ENCODE measurements around the gene PARD6B. TPM values are rescaled to one million over a fixed set of nuclear protein-coding genes. Genes with fewer than 3 reads are reported as not detected.
"Not testable (repeated sequence)": the region's sequence is repeated elsewhere in the genome, so short reads cannot be mapped to it uniquely, and the experiment has no call there.

The PARD6B gene
- total RNA-seq, 1 donor from 2014 or later = 4.7 TPM

DNA sequence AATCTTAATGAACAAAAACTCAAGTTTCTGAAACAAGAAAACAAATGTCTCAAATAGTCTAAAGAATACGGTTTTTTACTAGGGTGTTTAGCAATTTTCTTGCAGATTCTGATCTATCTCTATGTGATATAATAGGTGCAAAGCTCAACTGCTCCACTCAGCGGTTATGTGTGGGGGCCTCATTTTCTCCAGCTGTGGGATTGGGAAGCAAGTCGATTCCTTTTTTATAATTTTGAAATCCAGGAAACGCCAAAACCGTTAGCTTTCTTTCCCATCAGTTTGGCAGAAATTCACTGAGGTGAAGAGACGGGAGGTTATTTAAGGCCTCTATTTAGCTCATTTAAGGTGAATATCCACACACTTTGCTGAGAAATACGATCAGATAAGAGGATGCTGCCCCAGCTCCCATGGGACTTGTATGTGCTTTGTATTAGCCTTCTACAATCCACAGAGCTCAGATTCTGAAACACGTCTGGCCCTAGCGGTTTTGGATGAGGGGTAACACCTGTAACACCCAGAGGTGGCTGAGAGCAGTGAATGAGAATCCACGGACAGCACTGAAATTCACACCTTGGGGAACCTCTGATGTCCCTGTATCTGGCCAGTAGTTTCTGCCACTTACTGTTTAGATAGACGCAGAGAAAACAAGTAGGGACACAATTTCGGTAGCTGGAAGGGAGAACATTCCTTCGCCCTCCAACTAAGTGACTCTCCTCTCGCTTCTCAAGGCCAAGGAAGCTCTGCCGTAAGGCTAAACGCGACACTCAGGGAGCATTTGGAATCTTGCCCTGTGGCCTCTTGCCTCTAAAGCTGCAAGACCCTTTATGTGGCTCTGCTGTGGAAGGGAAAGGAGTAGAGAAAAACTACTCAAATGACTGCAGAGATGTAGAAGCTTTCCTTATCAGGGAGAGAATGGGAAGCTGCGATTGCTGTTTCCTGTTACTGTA lies 56.9 kb downstream of the PARD6B start:
- Mint-ChIP-seq H3K27me3 (ENCODE audit: low read depth) (no peaks in the 10 kb centered on the region), H3K4me1 (ENCODE audit: low read depth) (peaks cover 6% of the 10 kb centered on the region), H3K4me3 (ENCODE audit: low read depth) (no peak overlapping the region), H3K27ac (no peak overlapping the region), H3K36me3 (ENCODE audit: low read depth) (no peaks in the 10 kb centered on the region), H3K9me3 (no peaks in the 10 kb centered on the region)
- intact Hi-C loops (cut with micrococcal nuclease) = no loop called here
- no peak for DNase-seq (ENCODE audit: low spot score)

GRCh38 chr20:50789968-50790650 lies 58.7 kb downstream of the PARD6B start:
- no peaks in the 10 kb centered on the region for H3K27me3 Mint-ChIP-seq (ENCODE audit: low read depth)
- no peaks in the 10 kb centered on the region for H3K9me3 Mint-ChIP-seq
- peaks cover 11% of the 10 kb centered on the region for H3K4me1 Mint-ChIP-seq (ENCODE audit: low read depth)
- H3K4me3 Mint-ChIP-seq (ENCODE audit: low read depth) = no peak overlapping the region
- no peak overlapping the region for H3K27ac Mint-ChIP-seq
- no peaks in the 10 kb centered on the region for H3K36me3 Mint-ChIP-seq (ENCODE audit: low read depth)
- intact Hi-C loops (cut with micrococcal nuclease) = no loop called here
- DNase-seq (ENCODE audit: low spot score) = no peak

GRCh38 chr20:50790651-50791277 lies 59.4 kb downstream of the PARD6B start:
- intact Hi-C loops (cut with micrococcal nuclease) = no loop called here
- Mint-ChIP-seq H3K4me1 (ENCODE audit: low read depth) (peaks cover 11% of the 10 kb centered on the region), H3K27ac (peak overlapping the region; percentile 46), H3K4me3 (ENCODE audit: low read depth) (no peak overlapping the region), H3K9me3 (no peaks in the 10 kb centered on the region), H3K27me3 (ENCODE audit: low read depth) (no peaks in the 10 kb centered on the region), H3K36me3 (ENCODE audit: low read depth) (no peaks in the 10 kb centered on the region)
- DNase-seq (ENCODE audit: low spot score) = peak; percentile 75

DNA sequence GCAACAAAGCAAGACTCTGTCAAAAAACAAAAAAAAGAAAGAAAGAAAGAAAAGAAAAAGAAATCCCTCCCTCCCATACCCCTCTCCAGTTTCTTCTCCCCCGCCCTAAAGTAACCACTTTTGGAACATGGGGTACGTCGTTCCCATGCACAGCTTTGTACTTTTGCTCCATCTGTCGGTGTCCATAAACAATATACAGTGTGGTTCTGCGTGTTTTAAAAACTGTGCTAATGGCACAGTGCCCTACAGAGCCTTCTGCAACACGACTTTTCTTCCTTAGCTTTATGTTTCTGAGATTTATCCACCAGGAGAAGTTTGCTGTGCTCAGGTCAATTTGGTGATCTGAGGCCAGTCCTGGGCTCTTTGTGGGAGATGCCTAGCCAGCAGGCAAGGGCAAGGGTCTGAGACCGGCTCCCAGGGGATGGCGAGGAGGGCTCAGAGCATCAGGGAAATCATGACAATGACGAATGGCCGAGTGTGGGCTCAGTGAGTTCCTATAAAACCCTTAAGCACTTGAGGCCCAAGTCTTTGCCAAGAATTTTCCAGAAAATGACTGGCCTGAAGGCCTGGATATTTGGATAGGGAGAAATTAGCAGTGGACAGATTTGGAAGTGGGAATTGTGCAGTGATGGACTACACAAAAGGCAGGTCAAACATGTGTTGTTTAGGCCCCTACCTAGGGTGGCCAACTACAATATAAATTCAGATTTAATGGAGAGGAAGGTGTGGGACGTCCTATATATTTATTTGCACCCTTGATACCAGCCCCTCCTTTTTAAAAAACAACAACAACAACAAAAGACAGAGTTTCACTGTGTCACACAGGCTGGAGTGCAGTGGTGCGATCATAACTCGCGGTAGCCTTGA lies 61.6 kb downstream of the PARD6B start:
- no peaks in the 10 kb centered on the region for H3K27me3 Mint-ChIP-seq (ENCODE audit: low read depth)
- no peaks in the 10 kb centered on the region for H3K36me3 Mint-ChIP-seq (ENCODE audit: low read depth)
- intact Hi-C loops (cut with micrococcal nuclease) = no loop called here
- peaks cover 14% of the 10 kb centered on the region for H3K4me1 Mint-ChIP-seq (ENCODE audit: low read depth)
- DNase-seq (ENCODE audit: low spot score) = no peak
- H3K4me3 Mint-ChIP-seq (ENCODE audit: low read depth) = peak overlapping the region; percentile 17
- no peaks in the 10 kb centered on the region for H3K9me3 Mint-ChIP-seq
- H3K27ac Mint-ChIP-seq = peak overlapping the region; percentile 40

GRCh38 chr20:50793575-50794016 lies 62.2 kb downstream of the PARD6B start:
- H3K9me3 Mint-ChIP-seq; H3K36me3 Mint-ChIP-seq (ENCODE audit: low read depth); H3K27ac Mint-ChIP-seq; H3K27me3 Mint-ChIP-seq (ENCODE audit: low read depth): not testable (repeated sequence)
- peak overlapping the region; percentile 47 for H3K4me3 Mint-ChIP-seq (ENCODE audit: low read depth)
- H3K4me1 Mint-ChIP-seq (ENCODE audit: low read depth) = peaks cover 14% of the 10 kb centered on the region
- intact Hi-C loops (cut with micrococcal nuclease) = loop anchor here (1.0 kb wide), 1 partner anchor 136 kb away; no protein-coding TSS in a partner anchor
- DNase-seq (ENCODE audit: low spot score) = peak; percentile 34

- intact Hi-C loops (cut with micrococcal nuclease) = loop anchor here (1.0 kb wide), 1 partner anchor 135 kb away; no protein-coding TSS in a partner anchor
- peaks cover 14% of the 10 kb centered on the region for H3K4me1 Mint-ChIP-seq (ENCODE audit: low read depth)
- no peak for DNase-seq (ENCODE audit: low spot score)
Measured at GRCh38 chr20:50794181-50794845, 62.9 kb downstream of the PARD6B start.

GRCh38 chr20:50794846-50795634 lies 63.7 kb downstream of the PARD6B start, which contains the start of gene BCAS4:
BCAS4 (plus strand) TSS chr20:50795061; CDS start chr20:50795084, 23 bp downstream.
- no peaks in the 10 kb centered on the region for H3K9me3 Mint-ChIP-seq
- no peaks in the 10 kb centered on the region for H3K27me3 Mint-ChIP-seq (ENCODE audit: low read depth)
- intact Hi-C loops (cut with micrococcal nuclease) = loop anchor here (1.0 kb wide), 1 partner anchor 134 kb away; no protein-coding TSS in a partner anchor
- peak; percentile 82 for DNase-seq (ENCODE audit: low spot score)
- peaks cover 13% of the 10 kb centered on the region for H3K4me1 Mint-ChIP-seq (ENCODE audit: low read depth)
- H3K36me3 Mint-ChIP-seq (ENCODE audit: low read depth) = no peaks in the 10 kb centered on the region
- peak within 1 kb of the TSS; percentile 82 for H3K4me3 Mint-ChIP-seq (ENCODE audit: low read depth)
- no peak within 1 kb of the TSS for H3K27ac Mint-ChIP-seq

More at GRCh38 chr20:50794181-50794845, 62.9 kb downstream of the PARD6B start:
- Mint-ChIP-seq H3K4me3 (ENCODE audit: low read depth) (peak overlapping the region; percentile 54), H3K36me3 (ENCODE audit: low read depth) (no peaks in the 10 kb centered on the region), H3K27me3 (ENCODE audit: low read depth) (no peaks in the 10 kb centered on the region), H3K27ac (no peak overlapping the region), H3K9me3 (no peaks in the 10 kb centered on the region)

GRCh38 chr20:50797142-50797541 lies 65.8 kb downstream of the PARD6B start:
- no peak overlapping the region for H3K27ac Mint-ChIP-seq
- H3K9me3 Mint-ChIP-seq = no peaks in the 10 kb centered on the region
- intact Hi-C loops (cut with micrococcal nuclease) = no loop called here
- no peaks in the 10 kb centered on the region for H3K36me3 Mint-ChIP-seq (ENCODE audit: low read depth)
- no peaks in the 10 kb centered on the region for H3K27me3 Mint-ChIP-seq (ENCODE audit: low read depth)
- H3K4me3 Mint-ChIP-seq (ENCODE audit: low read depth) = no peak overlapping the region
- DNase-seq (ENCODE audit: low spot score) = no peak
- peaks cover 7% of the 10 kb centered on the region for H3K4me1 Mint-ChIP-seq (ENCODE audit: low read depth)

- no peak overlapping the region for H3K4me3 Mint-ChIP-seq (ENCODE audit: low read depth)
- no peak overlapping the region for H3K27ac Mint-ChIP-seq
- H3K27me3 Mint-ChIP-seq (ENCODE audit: low read depth) = no peaks in the 10 kb centered on the region
- intact Hi-C loops (cut with micrococcal nuclease) = no loop called here
- peaks cover 5% of the 10 kb centered on the region for H3K4me1 Mint-ChIP-seq (ENCODE audit: low read depth)
- DNase-seq (ENCODE audit: low spot score) = no peak
- H3K36me3 Mint-ChIP-seq (ENCODE audit: low read depth) = no peaks in the 10 kb centered on the region
- no peaks in the 10 kb centered on the region for H3K9me3 Mint-ChIP-seq
Measured at GRCh38 chr20:50798650-50799049, 67.3 kb downstream of the PARD6B start.

GRCh38 chr20:50799176-50799889 lies 68.0 kb downstream of the PARD6B start:
- Mint-ChIP-seq H3K4me3 (ENCODE audit: low read depth) (no peak overlapping the region), H3K36me3 (ENCODE audit: low read depth) (no peaks in the 10 kb centered on the region), H3K9me3 (no peaks in the 10 kb centered on the region), H3K27ac (no peak overlapping the region), H3K4me1 (ENCODE audit: low read depth) (peaks cover 2% of the 10 kb centered on the region), H3K27me3 (ENCODE audit: low read depth) (no peaks in the 10 kb centered on the region)
- intact Hi-C loops (cut with micrococcal nuclease) = no loop called here
- no peak for DNase-seq (ENCODE audit: low spot score)
